ENCODE data around the gene ERC2. TPM values are rescaled to one million over a fixed set of nuclear protein-coding genes. Genes with fewer than 3 reads are reported as not detected.
A peak's percentile ranks its signal among the peaks of the same experiment; 100 is the strongest.

ERC2 gene
- total and polyA plus RNA-seq, 12 donors: 0.22 to 4.2 (median 1.7) TPM

DNA sequence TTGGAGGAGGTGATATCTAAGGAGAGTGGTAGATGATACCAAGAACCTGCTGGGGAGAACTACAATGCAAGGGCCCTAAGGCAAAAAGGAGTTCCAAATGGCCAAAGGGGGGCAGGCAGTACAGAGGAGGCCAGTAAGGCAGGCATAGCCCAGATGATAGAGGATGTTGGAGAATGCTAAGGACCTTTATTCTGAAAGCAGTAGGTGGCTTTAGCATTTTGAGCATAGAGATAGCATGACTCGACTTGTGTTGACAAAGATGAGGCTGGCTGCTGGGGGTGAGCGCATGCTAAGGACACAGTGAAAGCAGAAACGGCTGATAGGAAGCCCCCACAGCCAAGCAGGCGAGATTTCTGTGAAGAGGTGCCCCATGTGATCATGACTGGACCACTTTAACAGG is 419.3 kb downstream of the ERC2 start:
- no peaks in the 10 kb centered on the region for H3K4me1 ChIP-seq
- H3K9me3 ChIP-seq: no peaks in the 10 kb centered on the region
- no peaks in the 10 kb centered on the region for H3K36me3 ChIP-seq
- 67% methylated on average over 4 of the region's 4 CpGs for WGBS, 2 donors
- intact Hi-C loops (cut with DNase I): loop anchor here in 4 of 10 donors (10.0 kb wide), 3 partner anchors 304 to 1624 kb away; partner anchors contain the start of gene WNT5A (in 3 of the 4)
- H3K27me3 ChIP-seq: peaks cover 0 to 37% (median 16%) of the 10 kb centered on the region in 7 donors
- no peak for ATAC-seq
- DNase-seq: no peak
- no peak overlapping the region for H3K27ac ChIP-seq
- TF ChIP-seq, protein P1, sequence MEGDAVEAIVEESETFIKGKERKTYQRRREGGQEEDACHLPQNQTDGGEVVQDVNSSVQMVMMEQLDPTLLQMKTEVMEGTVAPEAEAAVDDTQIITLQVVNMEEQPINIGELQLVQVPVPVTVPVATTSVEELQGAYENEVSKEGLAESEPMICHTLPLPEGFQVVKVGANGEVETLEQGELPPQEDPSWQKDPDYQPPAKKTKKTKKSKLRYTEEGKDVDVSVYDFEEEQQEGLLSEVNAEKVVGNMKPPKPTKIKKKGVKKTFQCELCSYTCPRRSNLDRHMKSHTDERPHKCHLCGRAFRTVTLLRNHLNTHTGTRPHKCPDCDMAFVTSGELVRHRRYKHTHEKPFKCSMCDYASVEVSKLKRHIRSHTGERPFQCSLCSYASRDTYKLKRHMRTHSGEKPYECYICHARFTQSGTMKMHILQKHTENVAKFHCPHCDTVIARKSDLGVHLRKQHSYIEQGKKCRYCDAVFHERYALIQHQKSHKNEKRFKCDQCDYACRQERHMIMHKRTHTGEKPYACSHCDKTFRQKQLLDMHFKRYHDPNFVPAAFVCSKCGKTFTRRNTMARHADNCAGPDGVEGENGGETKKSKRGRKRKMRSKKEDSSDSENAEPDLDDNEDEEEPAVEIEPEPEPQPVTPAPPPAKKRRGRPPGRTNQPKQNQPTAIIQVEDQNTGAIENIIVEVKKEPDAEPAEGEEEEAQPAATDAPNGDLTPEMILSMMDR (IDR thresholded peaks at IDR 0.05): no peak
- H3K4me3 ChIP-seq: no peak overlapping the region

DNA sequence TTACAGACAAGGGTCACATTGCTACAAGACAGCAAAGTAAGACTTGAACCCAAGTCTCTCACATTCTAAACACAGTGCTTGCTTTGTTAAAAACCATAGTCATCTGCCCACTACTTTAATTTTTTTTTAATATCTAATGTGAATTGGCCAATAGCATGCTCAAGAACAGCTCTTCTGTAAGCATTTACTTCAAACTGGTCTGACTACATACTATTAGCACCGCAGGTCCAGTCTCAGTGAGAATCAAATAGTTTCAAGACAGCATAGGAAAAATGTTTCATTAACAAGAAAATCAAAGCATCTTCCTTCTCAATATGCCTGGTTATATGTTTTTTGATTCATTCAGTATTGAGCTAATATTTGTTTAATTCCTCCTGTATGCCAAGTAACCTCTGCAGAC is 419.9 kb downstream of the ERC2 start:
- Histone ChIP-seq H3K36me3 (no peaks in the 10 kb centered on the region), H3K27me3 (peaks cover 0 to 43% (median 16%) of the 10 kb centered on the region in 7 donors), H3K9me3 (no peaks in the 10 kb centered on the region), H3K4me3 (no peak overlapping the region), H3K4me1 (no peaks in the 10 kb centered on the region), H3K27ac (no peak overlapping the region)
- TF ChIP-seq, protein P1 (IDR thresholded peaks at IDR 0.05): no peak
- WGBS, 2 donors: 94 to 98% methylated on average over 1 of the region's 1 CpG
- DNase-seq (no peak), ATAC-seq (no peak)
- intact Hi-C loops (cut with DNase I): loop anchor here in 4 of 10 donors (10.0 kb wide), 3 partner anchors 304 to 1624 kb away; partner anchors contain the start of gene WNT5A (in 3 of the 4)

DNA sequence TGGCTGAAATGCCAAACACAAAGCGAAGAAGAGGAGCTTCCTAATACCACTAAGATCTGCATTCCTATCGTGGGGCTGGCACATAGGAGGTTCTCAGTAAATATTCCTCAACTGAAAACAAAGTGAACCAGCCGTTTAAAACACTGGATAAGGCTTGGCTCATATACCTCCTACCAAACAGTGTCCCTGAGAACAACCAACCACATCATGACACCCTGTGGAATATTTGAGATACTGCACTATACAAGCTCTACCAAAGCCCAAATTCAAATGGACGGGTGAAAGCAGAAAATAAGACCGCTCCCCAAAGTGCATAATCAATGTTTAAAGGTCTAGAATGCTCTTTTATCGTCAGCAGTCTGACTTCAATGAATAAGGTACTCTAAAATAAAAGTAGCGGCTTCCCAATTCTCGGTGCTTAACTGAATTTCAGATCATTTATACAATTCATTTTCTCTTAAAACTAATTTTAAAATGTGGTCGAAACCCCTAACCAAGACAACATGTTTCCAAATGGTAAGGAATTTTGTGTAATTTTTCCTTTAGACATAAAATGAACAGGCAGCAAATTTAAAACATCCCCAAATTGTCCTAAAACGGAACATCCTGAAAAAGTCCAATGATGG is 425.8 kb downstream of the ERC2 start:
- Histone ChIP-seq H3K4me3 (no peak overlapping the region), H3K9me3 (peaks cover 0 to 29% (median 16%) of the 10 kb centered on the region in 11 donors), H3K4me1 (no peaks in the 10 kb centered on the region), H3K27me3 (peaks cover 0 to 45% (median 11%) of the 10 kb centered on the region in 7 donors), H3K27ac (no peak overlapping the region), H3K36me3 (no peaks in the 10 kb centered on the region)
- TF ChIP-seq, protein P1 (IDR thresholded peaks at IDR 0.05): peak in 8 of 9 donors; percentile 33 to 66 (median 54)
- 53 to 55% methylated on average over 10 of the region's 10 CpGs for WGBS, 2 donors
- DNase-seq (no peak), ATAC-seq (peak in 6 of 8 donors; percentile 57 to 82 (median 64))
- intact Hi-C loops (cut with DNase I): loop anchor here (5.0 to 10.0 kb wide), 8 partner anchors 298 to 1618 kb away; partner anchors contain the start of gene WNT5A (in 8 of the 10)

DNA sequence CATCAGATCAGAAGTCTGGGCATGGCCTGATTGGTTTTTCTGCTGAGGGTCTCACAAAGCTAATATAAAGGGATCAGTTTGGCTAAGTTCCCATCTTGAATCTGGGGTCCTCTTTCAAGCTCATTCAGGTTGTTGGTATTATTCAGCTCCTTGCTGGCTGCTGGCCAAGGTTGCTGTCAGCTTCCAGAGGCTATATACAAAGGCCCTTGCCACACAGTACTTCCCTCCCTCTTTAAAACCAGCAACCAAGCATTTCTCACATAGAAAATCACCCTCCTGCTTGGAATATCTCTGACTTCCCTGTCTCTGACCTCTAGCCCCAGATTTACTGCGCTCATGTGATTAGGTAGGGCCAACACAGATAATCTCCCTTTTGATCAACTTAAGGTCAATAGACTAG is 442.9 kb downstream of the ERC2 start:
- no peaks in the 10 kb centered on the region for H3K4me1 ChIP-seq
- peaks cover 0 to 71% (median 20%) of the 10 kb centered on the region in 7 donors for H3K27me3 ChIP-seq
- H3K27ac ChIP-seq: no peak overlapping the region
- intact Hi-C loops (cut with DNase I): no loop called here
- TF ChIP-seq, protein P1 (IDR thresholded peaks at IDR 0.05): no peak
- no peaks in the 10 kb centered on the region for H3K9me3 ChIP-seq
- H3K36me3 ChIP-seq: no peaks in the 10 kb centered on the region
- ATAC-seq: no peak
- no peak overlapping the region for H3K4me3 ChIP-seq
- 74 to 81% methylated on average over 1 of the region's 1 CpG for WGBS, 2 donors
- DNase-seq: no peak

Data from heart right ventricle (tissue), 16 donors.